ENCODE results near the gene C1GALT1C1L. TPM values are rescaled to one million over a fixed set of nuclear protein-coding genes. Genes with fewer than 3 reads are reported as not detected.
A peak's percentile ranks its signal among the peaks of the same experiment; 100 is the strongest.

Gene C1GALT1C1L
- total and polyA plus RNA-seq, 2 of the 13 experiments (the other 11 are each of a cell fraction or from before 2014, with no cell fraction given) = 1.3 to 2.4 TPM

GRCh38 chr2:43637030-43637803 lies 39.0 kb downstream of the C1GALT1C1L start, which contains the start of gene PLEKHH2 (continued):
- TF ChIP-seq ZBTB10 (CRISPR knock-in tag; IDR thresholded peaks at IDR 0.05; ENCODE audit: borderline replicate concordance) (peak; percentile 89), ZBTB42 (CRISPR knock-in tag; IDR thresholded peaks at IDR 0.05) (0 out of 2 replicates have a peak, but pooled peaks have one; percentile 25), NFYC (CRISPR knock-in tag; IDR thresholded peaks at IDR 0.05) (peak; percentile 96), ZFP90 (CRISPR knock-in tag; IDR thresholded peaks at IDR 0.05; ENCODE audit: borderline replicate concordance) (peak; percentile 75; the same call in 1 of the 2 replicates), ZFP82 (CRISPR knock-in tag; IDR thresholded peaks at IDR 0.05; ENCODE audit: borderline replicate concordance) (no peak), AGO2 (optimal IDR thresholded peaks at IDR 0.05; ENCODE audit: low read depth, low read length) (peak; percentile 59), SOX5 (CRISPR knock-in tag; IDR thresholded peaks at IDR 0.05; ENCODE audit: borderline replicate concordance) (peak; percentile 22; the same call in 1 of the 2 replicates), TARDBP (CRISPR knock-in tag; IDR thresholded peaks at IDR 0.05) (no peak), CREM (IDR thresholded peaks at IDR 0.05) (peak; percentile 67), CREM (CRISPR knock-in tag; IDR thresholded peaks at IDR 0.05) (no peak), ZSCAN20 (CRISPR knock-in tag; IDR thresholded peaks at IDR 0.05; ENCODE audit: borderline replicate concordance) (0 out of 2 replicates have a peak, but pooled peaks have one; percentile 66), SP1 (IDR thresholded peaks at IDR 0.05) (0 out of 2 replicates have a peak, but pooled peaks have one; percentile 28), SP1 (CRISPR knock-in tag; IDR thresholded peaks at IDR 0.05) (peak; percentile 98), MYPOP (CRISPR knock-in tag; IDR thresholded peaks at IDR 0.05) (0 out of 2 replicates have a peak, but pooled peaks have one; percentile 18), KDM5B (CRISPR knock-in tag; IDR thresholded peaks at IDR 0.05; ENCODE audit: borderline replicate concordance) (peak; percentile 63; the same call in 1 of the 2 replicates), HOMEZ (CRISPR knock-in tag; IDR thresholded peaks at IDR 0.05; ENCODE audit: low read depth) (peak; percentile 53; the same call in 1 of the 2 replicates), HNRNPLL (IDR thresholded peaks at IDR 0.05; ENCODE audit: low read depth, low read length, poor library complexity, severe bottlenecking) (peak; percentile 33), MYC (CRISPR knock-in tag; IDR thresholded peaks at IDR 0.05; ENCODE audit: borderline replicate concordance) (0 out of 2 replicates have a peak, but pooled peaks have one; percentile 24), ZNF143 (CRISPR knock-in tag; IDR thresholded peaks at IDR 0.05) (no peak), IKZF5 (CRISPR knock-in tag; IDR thresholded peaks at IDR 0.05) (peak; percentile 19; the same call in 1 of the 2 replicates), YY1 (IDR thresholded peaks at IDR 0.05; ENCODE audit: insufficient read depth, insufficient replicate concordance, low read depth, low read length) (no peak), HOXA3 (CRISPR knock-in tag; IDR thresholded peaks at IDR 0.05) (peak; percentile 50; the same call in 1 of the 2 replicates), SAP130 (CRISPR knock-in tag; IDR thresholded peaks at IDR 0.05; ENCODE audit: low read depth) (peak; percentile 56), FOXC1 (CRISPR knock-in tag; IDR thresholded peaks at IDR 0.05; ENCODE audit: borderline replicate concordance) (peak; percentile 79)
